IPS DF 19.7 (cell line): ENCODE measurements around the gene SEC14L2.
"Not testable (repeated sequence)": the region's sequence is repeated elsewhere in the genome, so short reads cannot be mapped to it uniquely, and the experiment has no call there.

ENCODE experiments used
- DNase-seq: peaks from one replicate; pipeline ENCODE4 v3.0.0-alpha.2; 2013; ENCODE audit warnings: low read depth, low spot score

The SEC14L2 gene

DNA sequence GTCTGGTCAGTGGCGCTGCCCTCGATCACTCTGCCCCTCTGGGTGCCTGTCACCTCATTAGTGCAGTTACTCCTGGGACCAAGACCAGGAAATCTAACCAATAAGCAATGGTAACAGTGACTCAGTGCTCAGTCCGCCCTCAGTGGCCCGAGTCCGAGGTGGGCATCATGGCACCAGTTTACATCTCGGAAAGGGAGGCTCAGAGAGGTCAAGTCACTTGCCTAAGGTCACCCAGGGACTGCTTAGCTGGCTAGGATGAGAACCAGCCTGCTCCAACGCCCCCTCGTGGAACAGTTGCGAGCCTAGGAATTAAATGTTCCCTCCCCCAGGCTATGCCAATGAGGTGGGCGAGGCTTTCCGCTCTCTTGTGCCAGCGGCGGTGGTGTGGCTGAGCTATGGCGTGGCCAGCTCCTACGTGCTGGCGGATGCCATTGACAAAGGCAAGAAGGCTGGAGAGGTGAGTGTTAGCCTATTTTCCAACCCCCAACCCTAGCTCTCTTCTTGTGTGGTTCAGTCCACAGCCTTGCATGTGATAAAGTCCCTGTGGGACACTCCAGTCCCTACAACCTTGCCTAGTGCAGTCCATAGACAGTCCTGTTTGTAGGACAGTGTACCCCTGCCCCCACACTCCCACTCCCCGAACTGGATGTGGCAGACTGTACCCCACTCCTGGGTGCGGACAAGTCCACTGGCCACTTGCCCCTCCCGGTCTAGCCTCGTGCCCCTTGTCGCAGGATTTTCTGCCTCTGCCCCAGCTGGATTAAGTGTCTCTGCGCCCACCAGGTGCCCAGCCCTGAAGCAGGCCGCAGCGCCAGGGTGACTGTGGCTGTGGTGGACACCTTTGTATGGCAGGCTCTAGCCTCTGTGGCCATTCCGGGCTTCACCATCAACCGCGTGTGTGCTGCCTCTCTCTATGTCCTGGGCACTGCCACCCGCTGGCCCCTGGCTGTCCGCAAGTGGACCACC, 29.9 kb downstream of the SEC14L2 start:
- DNase-seq: no peak

GRCh38 chr22:30427871-30428270, 31.1 kb downstream of the SEC14L2 start:
- no peak for DNase-seq

GRCh38 chr22:30429887-30430286, 33.1 kb downstream of the SEC14L2 start:
- no peak for DNase-seq

DNA sequence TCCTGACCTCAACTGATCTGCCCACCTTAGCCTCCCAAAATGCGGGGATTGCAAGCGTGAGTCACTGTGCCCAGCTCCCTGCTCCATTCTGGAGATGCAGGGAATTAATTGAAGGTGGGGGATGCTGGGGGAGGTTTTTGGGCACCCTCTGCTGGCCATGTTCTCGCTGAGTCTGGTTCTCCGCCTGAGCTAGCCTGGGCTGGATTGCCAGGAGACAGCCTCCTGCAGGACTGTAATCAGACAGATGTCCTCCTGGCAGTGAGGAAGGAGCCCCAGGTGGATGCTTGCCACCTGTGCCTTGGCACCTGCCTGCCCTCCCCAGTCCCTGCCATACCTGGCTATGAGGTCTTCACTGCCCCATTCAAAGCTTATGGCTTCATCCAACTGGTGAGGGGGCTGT, 34.1 kb downstream of the SEC14L2 start:
- no peak for DNase-seq

DNA sequence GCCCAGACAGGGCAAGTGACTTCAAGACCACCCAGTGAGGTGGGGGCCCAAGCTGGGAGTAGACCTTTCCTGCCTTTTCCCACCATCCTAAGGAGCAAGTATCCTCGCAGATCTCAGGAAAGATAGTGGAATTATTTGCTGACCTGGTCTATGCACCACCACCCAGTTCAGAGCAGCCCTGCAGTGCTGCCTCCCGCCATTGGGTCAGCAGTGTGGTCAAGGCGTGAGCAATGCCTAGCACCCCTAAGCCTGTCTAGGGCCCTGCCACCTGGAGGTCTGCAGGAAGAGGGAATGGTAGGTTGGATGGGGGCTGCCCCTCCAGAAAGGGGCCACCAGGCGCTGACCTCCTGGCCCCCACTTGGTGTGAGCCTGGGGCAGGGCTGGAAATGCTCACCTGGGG, 35.3 kb downstream of the SEC14L2 start:
- DNase-seq: no peak

GRCh38 chr22:30432520-30432919, 35.7 kb downstream of the SEC14L2 start:
- DNase-seq: no peak

DNA sequence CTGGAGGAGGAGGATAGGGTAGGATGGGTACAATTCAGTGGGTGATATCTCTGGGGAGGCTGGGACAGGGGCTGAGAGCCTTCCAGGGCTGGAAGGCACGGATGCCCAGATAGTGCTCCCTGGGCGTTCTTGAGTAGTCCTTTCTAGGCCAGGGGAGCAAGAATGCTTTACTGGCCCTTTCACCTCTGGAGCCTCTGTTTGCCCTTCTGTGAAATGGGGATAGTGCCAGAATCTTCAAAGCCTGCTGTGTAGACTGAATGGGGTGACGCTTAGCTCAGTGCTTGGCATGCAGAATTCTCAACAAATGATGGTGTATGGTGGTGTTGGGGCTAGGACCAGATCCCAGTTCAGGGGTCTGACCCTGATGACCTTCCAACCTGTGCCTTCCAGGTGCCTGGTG, 36.4 kb downstream of the SEC14L2 start:
- DNase-seq: no peak

GRCh38 chr22:30433773-30434172, 37.0 kb downstream of the SEC14L2 start:
- no peak for DNase-seq

GRCh38 chr22:30434843-30435242, 38.0 kb downstream of the SEC14L2 start:
- no peak for DNase-seq

GRCh38 chr22:30435674-30436126, 38.9 kb downstream of the SEC14L2 start:
- DNase-seq: no peak

DNA sequence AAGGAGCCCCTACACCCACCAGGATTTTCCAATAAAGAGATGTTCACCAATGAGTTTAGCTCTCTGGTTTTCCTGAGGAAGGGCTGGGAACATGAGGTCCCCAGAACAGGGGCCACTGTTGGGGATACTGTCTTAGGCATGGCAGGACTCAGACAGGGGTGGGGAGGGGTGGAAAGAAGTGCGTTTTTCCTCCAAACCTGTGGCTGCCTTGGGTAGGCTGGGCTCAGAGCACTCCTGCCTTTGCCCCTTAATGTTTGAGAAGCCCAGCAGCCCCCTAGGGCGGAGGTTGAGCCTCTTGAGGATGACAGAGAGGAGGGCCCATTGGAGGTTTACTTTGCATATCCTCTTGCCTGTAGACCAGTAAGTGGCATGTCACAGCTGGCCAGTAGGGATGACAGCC, 39.4 kb downstream of the SEC14L2 start:
- DNase-seq: no peak

- no peak for DNase-seq
These were observed 41.7 kb downstream of the SEC14L2 start for GRCh38 chr22:30438559-30438958.

DNA sequence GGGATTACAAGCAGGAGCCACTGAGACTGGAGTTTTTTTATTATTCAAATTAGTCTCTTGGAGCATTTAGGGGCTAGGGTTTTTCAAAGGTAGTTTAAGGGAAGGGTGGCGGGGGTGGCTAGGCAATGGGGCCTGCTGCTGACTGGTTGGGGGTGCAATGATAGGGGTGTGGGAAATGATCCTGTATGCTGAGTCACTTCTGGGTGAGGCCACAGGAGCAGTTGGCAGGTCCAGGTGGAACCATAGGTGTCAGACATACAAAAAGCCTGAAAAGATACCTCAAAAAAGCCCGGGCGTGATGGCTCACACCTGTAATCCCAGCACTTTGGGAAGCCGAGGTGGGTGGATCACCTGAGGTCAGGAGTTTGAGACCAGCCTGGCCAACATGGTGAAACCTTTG, 42.4 kb downstream of the SEC14L2 start:
- no peak for DNase-seq

- no peak for DNase-seq
These were observed 43.0 kb downstream of the SEC14L2 start for GRCh38 chr22:30439836-30440235.

DNA sequence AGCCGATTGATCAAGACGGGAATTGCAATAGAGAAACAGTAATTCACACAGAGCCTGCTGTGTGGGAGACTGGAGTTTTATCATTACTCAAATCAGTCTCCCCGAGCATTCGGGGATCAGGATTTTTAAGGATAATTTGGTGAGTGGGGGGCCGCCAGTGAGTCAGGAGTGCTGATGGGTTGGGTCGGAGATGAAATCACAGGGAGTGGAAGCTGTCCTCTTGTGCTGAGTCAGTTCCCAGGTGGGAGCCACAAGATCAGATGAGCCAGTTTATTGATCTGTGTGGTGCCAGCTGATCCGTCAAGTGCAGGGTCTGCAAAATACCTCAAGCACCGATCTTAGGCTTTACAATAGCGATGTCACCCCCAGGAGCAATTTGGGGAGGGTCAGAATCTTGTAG, 44.3 kb downstream of the SEC14L2 start:
- no peak for DNase-seq

- no peak for DNase-seq
These were observed 48.0 kb downstream of the SEC14L2 start for GRCh38 chr22:30444632-30445437.

- DNase-seq: no peak
These were observed 48.8 kb downstream of the SEC14L2 start for GRCh38 chr22:30445438-30446145.

- no peak for DNase-seq
These were observed 50.8 kb downstream of the SEC14L2 start for GRCh38 chr22:30447656-30448055.

DNA sequence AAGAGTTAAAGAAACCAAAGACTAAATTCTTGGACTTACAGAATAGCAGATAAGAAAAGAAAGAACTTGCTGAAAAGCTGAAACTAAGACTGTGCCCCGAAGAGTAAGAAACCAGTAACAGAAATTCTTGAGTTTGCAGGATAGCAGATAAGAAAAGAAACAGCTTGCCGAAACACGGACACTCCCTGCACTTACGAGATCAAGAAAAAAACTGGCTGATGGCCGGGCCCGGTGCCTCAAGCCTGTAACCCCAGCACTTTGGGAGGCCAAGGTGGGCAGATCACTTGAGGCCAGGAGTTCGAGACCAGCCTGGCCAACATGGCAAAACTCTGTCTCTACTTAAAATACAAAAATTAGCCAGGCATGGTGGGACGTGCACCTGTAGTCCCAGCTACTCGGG, 54.7 kb downstream of the SEC14L2 start:
- DNase-seq: not testable (repeated sequence)

DNA sequence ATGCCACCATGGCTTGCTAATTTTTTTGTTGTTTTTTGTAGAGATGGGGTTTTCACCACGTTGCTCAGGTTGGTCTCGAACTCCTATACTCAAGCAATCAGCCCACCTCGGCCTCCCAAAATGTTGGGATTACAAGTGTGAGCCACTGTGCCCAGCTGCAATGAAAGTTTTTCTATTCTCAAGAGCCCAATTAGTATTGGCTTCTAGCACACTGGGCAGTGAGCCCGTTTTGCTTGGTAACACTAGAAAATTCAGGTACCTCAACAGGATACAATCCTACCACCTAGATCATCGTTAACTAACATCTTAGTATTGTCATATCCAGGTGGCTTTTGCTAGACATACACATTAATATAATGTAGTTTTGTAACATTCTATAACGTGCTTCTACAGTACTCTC, 56.0 kb downstream of the SEC14L2 start:
- no peak for DNase-seq

- no peak for DNase-seq
These were observed 57.1 kb downstream of the SEC14L2 start for GRCh38 chr22:30453731-30454510.
